A172 (cell line): ENCODE data around the gene PHF12. TPM values are rescaled to one million over a fixed set of nuclear protein-coding genes. Genes with fewer than 3 reads are reported as not detected.
A peak's percentile ranks its signal among the peaks of the same experiment; 100 is the strongest.
"Not testable (repeated sequence)": the region's sequence is repeated elsewhere in the genome, so short reads cannot be mapped to it uniquely, and the experiment has no call there.

Source experiments
- DNase-seq: peaks from one replicate; pipeline ENCODE4 v3.0.0-alpha.2; 2015; ENCODE audit warnings: low spot score
- total RNA-seq: library from RNA; depleted of rRNA; stranded (reverse); fragments of >200 nt; shearing (Covaris generic); gene quantifications from 2 replicates; pipeline ENCODE4 v1.2.3, GENCODE V29; 2014

PHF12 gene
- total RNA-seq, 1 experiment from 2014 or later: 22.3 TPM

- DNase-seq: no peak
These were observed 67.2 kb downstream of the PHF12 start for GRCh38 chr17:28883967-28884702.

GRCh38 chr17:28882154-28882895, 69.0 kb downstream of the PHF12 start:
- DNase-seq: no peak

- DNase-seq: no peak
These were observed 69.7 kb downstream of the PHF12 start for GRCh38 chr17:28881533-28882056.

- DNase-seq: no peak
These were observed 70.8 kb downstream of the PHF12 start for GRCh38 chr17:28880572-28880945.

- no peak for DNase-seq
These were observed 71.3 kb downstream of the PHF12 start for GRCh38 chr17:28879886-28880571.

- DNase-seq: peak; percentile 59
These were observed 72.3 kb downstream of the PHF12 start for GRCh38 chr17:28878981-28879380.

- no peak for DNase-seq
These were observed 73.0 kb downstream of the PHF12 start for GRCh38 chr17:28878158-28878910.

GRCh38 chr17:28877150-28877711, 74.1 kb downstream of the PHF12 start:
- DNase-seq: not testable (repeated sequence)

GRCh38 chr17:28875848-28876550, 75.3 kb downstream of the PHF12 start:
- DNase-seq: no peak

- DNase-seq: peak; percentile 35
These were observed 76.6 kb downstream of the PHF12 start for GRCh38 chr17:28874750-28875149.

- no peak for DNase-seq
These were observed 77.5 kb downstream of the PHF12 start for GRCh38 chr17:28873839-28874238.

GRCh38 chr17:28871056-28871579, 80.2 kb downstream of the PHF12 start:
- DNase-seq: no peak

GRCh38 chr17:28867276-28867675, 84.0 kb downstream of the PHF12 start:
- no peak for DNase-seq

- no peak for DNase-seq
These were observed 85.2 kb downstream of the PHF12 start for GRCh38 chr17:28865946-28866752.

GRCh38 chr17:28864991-28865849, 86.1 kb downstream of the PHF12 start:
- DNase-seq: no peak

GRCh38 chr17:28863953-28864352, 87.4 kb downstream of the PHF12 start:
- no peak for DNase-seq

- no peak for DNase-seq
These were observed 88.8 kb downstream of the PHF12 start for GRCh38 chr17:28862561-28862960.

- DNase-seq: no peak
These were observed 89.7 kb downstream of the PHF12 start for GRCh38 chr17:28861393-28862203.
